Epithelial cell of proximal tubule (primary cell): ENCODE data around the gene HSPB7. TPM values are rescaled to one million over a fixed set of nuclear protein-coding genes. Genes with fewer than 3 reads are reported as not detected.

ENCODE experiments used
- DNase-seq: peaks from one replicate; pipeline ENCODE4 v3.0.0-alpha.2; 2011; ENCODE audit warnings: low read depth
- H3K4me3 ChIP-seq: 2 replicates; pipeline ENCODE4 v1.5.1; 2011; ENCODE audit warnings: low read depth, mild to moderate bottlenecking, low read length
- total RNA-seq: library from RNA; depleted of rRNA; stranded (reverse); fragments of >200 nt; gene quantifications from 2 replicates; pipeline ENCODE4 v1.2.3, GENCODE V29; 2015
- TF ChIP-seq, protein P1 (sequence below): conservative IDR thresholded peaks from 2 replicates; pipeline ENCODE4 v1.5.1; 2012; ENCODE audit warnings: low read depth, mild to moderate bottlenecking, low read length

HSPB7 gene
- total RNA-seq, 1 donor from 2014 or later = not detected

DNA sequence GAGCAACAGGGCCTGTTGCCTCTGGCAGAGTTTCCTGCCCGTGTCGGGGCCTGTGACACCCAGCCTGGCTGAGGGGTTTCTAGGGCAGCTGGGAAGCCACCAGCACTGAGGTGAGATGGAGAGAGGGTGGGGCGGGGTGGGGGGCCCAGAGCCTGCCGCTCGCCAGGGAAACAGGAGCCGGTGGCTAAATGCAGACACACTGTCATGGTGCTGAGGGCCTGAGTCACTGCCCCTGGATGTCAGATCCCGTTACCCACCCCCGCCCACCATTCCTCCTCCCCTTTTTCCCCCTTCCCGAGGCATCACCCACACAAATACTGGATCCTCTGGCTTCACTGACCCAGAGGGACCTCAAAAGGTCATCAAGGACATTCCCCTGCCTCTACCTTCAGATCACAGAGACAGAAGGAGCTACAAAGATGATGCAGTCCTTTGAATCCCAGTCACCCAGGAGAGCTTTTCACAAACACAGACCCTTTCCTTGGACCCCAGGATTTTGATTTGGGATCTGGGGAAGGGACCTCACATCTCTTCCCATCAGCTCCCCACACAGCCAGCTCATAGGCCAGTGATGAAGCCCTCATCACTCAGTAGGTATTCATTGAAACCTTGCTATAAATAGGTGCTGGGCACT, 1.9 kb upstream of the HSPB7 start:
- H3K4me3 ChIP-seq = no peak overlapping the region
- DNase-seq = no peak
- TF ChIP-seq, protein P1, sequence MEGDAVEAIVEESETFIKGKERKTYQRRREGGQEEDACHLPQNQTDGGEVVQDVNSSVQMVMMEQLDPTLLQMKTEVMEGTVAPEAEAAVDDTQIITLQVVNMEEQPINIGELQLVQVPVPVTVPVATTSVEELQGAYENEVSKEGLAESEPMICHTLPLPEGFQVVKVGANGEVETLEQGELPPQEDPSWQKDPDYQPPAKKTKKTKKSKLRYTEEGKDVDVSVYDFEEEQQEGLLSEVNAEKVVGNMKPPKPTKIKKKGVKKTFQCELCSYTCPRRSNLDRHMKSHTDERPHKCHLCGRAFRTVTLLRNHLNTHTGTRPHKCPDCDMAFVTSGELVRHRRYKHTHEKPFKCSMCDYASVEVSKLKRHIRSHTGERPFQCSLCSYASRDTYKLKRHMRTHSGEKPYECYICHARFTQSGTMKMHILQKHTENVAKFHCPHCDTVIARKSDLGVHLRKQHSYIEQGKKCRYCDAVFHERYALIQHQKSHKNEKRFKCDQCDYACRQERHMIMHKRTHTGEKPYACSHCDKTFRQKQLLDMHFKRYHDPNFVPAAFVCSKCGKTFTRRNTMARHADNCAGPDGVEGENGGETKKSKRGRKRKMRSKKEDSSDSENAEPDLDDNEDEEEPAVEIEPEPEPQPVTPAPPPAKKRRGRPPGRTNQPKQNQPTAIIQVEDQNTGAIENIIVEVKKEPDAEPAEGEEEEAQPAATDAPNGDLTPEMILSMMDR = no peak

DNA sequence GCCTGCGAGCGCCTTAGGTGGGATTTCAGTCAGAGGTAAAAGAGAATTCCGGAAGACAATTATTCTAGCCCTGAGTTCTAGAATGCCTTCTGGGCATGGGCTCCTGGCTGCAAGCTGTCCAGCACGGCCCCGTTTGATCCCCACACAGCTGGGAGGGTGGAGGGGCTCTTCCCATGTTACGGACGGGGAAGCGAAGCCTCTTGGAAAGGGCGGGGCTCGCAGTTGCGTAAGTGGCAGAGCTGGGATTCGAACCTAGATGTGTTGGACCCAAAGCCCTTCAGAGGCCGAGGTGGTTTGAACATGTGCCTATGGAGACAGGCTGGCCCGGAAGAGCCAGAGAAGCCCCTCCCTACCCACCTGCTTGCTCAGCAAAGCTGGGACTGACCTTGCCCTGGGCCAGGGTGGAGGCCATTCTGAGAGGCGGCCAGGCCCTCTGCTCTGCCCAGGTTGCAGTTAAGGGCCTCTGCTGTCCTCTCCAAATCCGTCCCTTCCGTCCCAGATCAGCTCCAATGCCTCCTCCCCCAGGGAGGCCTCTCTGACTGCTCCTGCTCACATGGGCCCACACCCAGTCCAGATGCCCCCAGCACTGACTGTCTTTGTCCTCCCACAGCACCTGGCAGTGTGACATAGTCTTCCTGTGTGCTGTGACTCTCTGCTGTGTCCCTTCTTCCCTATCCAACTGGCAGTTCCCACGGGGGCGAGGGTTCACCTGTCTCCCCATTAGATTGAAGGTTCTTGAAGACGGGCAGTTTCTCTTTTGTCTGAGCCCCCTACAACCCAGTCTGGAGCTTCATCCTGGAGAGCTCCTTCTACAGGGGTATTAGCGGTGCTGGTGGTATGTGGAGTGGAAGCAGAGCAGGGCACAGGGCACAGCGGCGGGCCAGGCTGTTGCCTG, 1.2 kb upstream of the HSPB7 start:
- TF ChIP-seq, protein P1 = no peak
- no peak for DNase-seq
- no peak overlapping the region for H3K4me3 ChIP-seq

- H3K4me3 ChIP-seq = no peak overlapping the region
- TF ChIP-seq, protein P1 = no peak
- DNase-seq = no peak
Measured at GRCh38 chr1:16018308-16018707, 465 bp upstream of the HSPB7 start.

- no peak for DNase-seq
- H3K4me3 ChIP-seq = no peak overlapping the region
- TF ChIP-seq, protein P1 = no peak
Measured at GRCh38 chr1:16017076-16017460, 775 bp downstream of the HSPB7 start.

DNA sequence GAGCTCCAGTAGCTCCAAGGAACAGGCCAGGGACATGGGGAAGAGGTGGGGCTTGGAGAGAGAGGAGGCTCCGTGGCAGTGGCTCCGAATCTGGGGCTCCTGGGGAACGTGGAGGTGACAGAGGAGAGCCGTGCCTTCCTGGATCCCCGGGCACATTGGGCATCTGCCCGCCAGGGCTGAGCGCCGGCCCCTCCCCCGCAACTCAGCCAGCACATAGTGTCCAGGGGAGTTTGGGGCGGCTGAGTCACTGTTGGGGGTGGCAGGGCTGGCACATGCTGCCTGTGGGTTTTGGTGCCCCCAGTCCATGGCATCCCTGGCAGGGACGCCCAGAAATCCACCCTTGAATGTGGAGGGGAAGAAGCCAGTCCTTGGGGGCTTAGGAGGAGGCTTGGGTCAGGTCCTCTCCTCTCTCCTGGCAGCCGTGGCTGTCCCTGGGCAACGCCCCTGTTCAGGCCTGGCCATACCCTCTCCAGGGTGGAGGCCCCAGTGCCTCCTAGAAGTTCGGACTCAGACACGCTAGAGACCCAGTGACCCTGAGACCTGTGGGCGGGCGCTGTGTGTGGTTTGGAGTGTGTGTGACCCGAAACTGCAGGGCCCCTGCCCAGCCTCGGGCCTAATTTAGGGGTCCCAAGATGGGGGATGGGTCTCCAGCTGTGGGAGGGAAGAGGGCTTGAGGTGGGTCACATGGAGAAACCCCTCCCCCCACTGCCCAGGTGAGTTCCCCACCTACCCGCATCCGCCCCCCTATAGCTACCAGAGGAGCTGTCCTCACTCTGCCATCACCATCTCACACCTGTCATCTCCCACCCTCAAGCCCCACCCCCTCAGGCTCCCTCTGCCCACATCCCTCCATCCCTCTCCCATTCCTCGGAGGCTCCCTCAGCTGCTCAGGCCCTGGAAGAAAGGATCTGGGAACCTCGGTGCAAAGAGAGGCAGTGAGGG, 1.6 kb downstream of the HSPB7 start:
- TF ChIP-seq, protein P1 = no peak
- DNase-seq = no peak
- no peak overlapping the region for H3K4me3 ChIP-seq

DNA sequence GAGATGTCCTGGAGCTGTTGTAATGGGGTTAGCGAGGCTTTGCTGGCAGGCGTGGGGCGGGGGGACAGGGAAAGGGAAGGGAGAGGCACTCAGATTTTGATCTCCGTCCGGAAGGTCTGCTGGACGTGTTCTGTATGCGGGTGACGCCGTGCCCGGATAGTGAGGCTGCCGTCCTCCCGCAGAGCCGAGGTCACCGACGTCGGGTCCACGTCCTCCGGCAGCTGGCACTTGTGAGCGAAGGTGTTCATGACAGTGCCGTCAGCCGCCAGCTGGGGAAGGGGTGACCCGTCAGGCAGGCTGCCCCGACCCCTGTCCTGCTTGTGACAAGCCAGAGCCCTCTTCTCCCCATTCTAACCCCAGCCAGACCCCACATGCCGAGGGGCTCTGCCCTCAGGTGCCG, 2.4 kb downstream of the HSPB7 start:
- H3K4me3 ChIP-seq = no peak overlapping the region
- no peak for DNase-seq
- TF ChIP-seq, protein P1 = no peak
